ENCODE measurements around the gene FBXO42.

FBXO42 gene

GRCh38 chr1:16351994-16352841 lies at the start of gene FBXO42:
Gene FBXO42, minus strand, starts transcription at chr1:16352480. Its CDS starts 37,062 bp downstream, at chr1:16315418.
- DNase-seq (ENCODE audit: low read depth in 2 of 2): peak; percentile 77 to 80

DNA sequence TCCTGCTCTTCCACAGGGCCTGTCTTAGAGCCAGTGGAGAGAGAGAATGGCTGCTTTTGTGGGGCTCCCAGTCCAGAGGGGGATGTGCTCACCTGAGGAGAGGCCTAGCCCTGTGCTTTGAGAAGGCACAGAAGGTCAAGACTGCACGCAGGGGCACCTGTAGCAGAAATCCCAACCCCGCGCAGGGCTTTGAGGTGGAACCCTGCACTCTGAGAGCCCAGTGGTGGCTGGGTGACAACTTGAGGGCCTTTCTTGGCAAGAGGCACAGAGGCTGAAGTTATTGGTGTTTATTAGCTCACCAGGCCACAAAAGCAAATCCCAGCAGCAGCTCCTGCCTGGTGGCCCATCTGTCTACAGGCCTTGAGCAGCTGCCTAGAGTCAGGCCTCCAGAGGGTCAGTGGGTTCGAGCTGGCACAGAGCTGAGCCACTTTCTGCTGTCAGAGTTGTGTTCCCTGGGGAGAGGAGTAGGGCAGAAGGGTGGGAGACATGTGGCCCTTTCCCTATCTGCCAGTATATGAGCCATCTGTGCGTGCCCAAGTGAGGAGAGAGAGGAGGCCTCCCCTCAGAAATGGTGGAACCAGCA lies 46.2 kb upstream of the FBXO42 start:
- DNase-seq (ENCODE audit: low read depth in 2 of 2): no peak

DNA sequence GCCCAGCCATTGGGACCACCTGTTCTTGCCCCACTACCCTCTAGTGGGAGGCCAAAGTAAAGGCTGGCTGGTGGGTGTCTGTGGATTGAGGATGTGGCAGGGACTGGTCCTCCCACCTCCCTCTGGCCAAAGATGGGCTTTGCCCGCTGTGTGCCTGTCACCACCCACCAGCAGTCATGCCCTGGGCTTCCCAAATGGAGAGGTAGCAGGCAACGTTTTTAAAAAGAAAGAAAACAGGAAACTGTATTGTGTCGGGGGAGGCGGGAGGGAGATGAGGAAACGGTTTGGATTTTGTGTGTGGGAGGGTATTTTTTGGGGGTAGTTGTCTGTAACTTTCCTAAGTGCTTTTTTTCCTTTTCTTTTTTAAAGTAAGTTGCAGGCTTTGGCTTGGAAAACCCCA lies 44.8 kb upstream of the FBXO42 start:
- no peak for DNase-seq (ENCODE audit: low read depth in 2 of 2)

GRCh38 chr1:16396591-16396990 lies 44.3 kb upstream of the FBXO42 start:
- DNase-seq (ENCODE audit: low read depth in 2 of 2): no peak

- DNase-seq (ENCODE audit: low read depth in 2 of 2): no peak
Observed at GRCh38 chr1:16394977-16395376, 42.7 kb upstream of the FBXO42 start.

GRCh38 chr1:16393570-16394521 lies 41.6 kb upstream of the FBXO42 start:
- DNase-seq (ENCODE audit: low read depth in 2 of 2): no peak

- DNase-seq (ENCODE audit: low read depth in 2 of 2): no peak
Observed at GRCh38 chr1:16392740-16393569, 40.7 kb upstream of the FBXO42 start.

GRCh38 chr1:16391411-16391810 lies 39.1 kb upstream of the FBXO42 start:
- no peak for DNase-seq (ENCODE audit: low read depth in 2 of 2)

DNA sequence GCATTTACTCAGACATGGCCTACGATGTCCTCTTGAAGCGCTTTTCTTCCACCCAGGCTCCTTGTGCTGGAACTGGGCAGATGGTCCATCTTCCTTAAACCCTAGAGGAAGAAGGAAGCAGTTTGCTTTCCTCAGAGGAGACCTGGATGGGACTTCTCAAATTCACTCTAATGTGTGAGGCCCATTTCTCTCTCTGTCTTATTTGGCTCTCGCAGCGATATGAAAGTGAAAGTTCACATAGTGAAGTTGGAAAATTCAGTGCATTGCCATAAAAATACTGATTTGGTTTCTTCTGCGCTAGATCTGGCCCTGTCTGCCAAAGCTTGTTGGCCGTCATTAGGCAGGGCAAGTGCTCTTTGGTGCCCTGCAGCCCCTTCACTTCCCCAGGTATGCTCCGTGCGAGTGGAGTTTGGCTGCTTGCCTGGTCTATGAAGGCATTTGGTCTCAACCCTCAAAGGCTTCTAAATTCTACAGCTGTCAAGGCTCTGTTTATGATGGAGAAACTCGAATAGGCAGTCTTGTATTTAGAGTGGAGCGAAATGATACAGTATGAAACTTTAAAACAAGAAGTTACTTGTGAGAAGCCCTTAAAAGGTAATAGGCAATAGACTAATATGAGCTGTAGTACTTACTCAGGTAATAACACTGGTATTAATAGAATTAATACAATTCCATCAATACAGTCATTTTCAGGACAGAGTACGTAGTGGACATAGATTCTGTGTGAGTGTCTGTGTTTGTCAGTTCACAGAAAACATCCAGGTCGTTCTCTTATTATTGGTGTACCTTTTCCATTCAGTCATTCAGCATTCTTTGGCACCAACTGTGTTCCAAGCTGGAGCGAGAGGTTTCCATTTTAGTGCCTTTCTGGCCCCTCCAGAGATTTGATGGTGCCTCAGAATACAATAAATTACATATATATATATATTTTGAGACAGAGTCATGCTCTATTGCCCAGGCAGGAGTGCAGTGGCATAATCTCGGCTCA lies 35.2 kb upstream of the FBXO42 start:
- no peak for DNase-seq (ENCODE audit: low read depth in 2 of 2)

- DNase-seq (ENCODE audit: low read depth in 2 of 2): no peak
Observed at GRCh38 chr1:16386454-16387113, 34.3 kb upstream of the FBXO42 start.

DNA sequence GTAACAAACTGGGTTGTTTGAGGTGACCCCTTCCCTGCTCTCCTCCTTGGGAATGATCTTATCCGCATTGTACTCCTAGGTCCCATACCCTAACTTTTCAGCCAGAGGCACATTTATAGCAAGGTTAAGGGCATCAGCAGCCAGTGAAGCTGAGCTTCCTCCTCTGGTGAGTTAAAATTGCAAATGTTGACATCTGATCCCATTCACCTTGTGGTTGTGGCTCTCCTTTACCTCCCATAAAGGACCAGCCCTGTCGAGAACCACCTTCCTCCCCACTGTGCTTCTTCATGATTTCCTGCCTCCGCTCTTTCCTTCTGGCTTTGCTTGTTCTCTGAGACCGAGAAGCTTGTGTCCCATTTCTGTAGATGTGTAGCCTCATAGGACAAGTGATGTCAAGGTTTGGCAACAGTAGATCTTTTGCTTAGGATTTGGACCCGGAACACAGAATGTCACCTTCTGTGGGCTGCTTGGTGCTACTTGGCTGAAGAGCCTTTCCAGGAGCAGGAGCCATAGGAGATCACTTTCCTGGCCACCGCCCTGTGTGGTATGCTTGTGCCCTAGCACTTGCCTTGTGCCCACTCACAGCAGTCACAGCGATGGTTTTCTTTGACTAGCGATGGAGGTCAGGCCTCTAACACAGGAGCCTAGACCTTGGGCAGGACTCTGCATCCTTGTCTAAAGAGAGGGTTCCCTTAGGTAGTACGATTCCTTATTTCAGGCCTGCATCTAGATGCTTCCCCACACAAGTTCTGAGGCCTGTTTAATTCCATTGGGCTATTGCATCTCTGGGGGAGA lies 33.6 kb upstream of the FBXO42 start:
- no peak for DNase-seq (ENCODE audit: low read depth in 2 of 2)

DNA sequence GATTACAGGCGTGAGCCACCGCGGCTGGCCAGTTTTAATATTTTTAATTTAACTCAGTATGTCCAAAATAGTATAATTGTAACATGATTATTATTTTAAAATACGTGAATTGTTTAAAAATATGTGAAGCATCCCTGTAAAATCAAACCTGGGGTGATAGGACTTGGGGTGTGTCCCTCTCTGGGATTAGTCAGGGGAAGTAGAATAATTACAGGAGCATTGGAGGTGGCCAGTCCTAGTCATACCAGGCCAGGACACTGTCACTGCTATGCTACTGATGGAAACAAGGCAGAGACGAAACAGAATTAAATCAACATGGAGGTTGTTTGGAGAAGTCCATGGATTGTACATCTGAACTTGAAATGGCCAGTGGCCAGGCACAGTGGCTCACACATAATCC lies 31.6 kb upstream of the FBXO42 start:
- DNase-seq (ENCODE audit: low read depth in 2 of 2): no peak

- no peak for DNase-seq (ENCODE audit: low read depth in 2 of 2)
Observed at GRCh38 chr1:16380868-16381267, 28.6 kb upstream of the FBXO42 start.

DNA sequence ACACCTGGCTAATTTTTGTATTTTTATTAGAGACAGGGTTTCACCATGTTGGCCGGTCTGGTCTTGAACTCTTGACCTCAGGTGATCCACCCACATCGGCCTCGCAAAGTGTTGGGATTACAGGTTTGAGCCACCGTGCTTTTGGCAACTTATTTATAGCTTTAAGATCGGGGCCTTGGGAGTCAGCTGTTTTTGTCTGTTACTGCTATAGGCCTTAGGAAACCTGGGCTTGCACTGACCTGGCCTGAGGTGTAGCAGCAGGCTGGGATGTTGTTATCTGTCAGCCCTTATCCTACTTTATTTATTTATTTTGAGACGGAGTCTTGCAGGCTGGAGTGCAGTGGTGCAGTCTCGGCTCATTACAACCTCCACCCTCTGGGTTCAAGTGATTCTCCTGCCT lies 26.2 kb upstream of the FBXO42 start:
- no peak for DNase-seq (ENCODE audit: low read depth in 2 of 2)

GRCh38 chr1:16376971-16377370 lies 24.7 kb upstream of the FBXO42 start:
- no peak for DNase-seq (ENCODE audit: low read depth in 2 of 2)

- no peak for DNase-seq (ENCODE audit: low read depth in 2 of 2)
Observed at GRCh38 chr1:16375521-16376340, 23.5 kb upstream of the FBXO42 start.

DNA sequence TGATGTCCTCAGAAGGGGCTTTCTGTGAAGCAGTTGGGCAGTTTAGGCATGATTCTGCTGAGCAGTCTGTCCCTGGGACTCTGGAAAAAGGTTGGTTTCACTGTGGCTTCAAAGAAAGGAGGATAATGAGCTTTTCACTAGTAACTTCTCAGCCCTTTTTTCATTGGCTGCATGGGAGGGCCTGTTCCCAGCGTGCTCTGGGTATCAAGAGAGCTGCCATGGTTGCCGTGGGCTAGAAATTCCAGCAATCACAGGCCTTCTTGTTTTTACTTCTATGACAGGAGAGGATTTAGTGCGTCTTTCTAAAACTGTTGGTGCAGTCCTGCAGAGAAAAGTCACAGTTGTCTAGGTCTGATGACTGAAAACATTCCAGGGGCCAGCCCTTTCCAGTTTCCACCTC lies 22.0 kb upstream of the FBXO42 start:
- DNase-seq (ENCODE audit: low read depth in 2 of 2): no peak

Data from stimulated activated CD4-positive, alpha-beta T cell treated with anti-CD3 and anti-CD28 coated beads, Interleukin-1b, Interleukin-23, amount 100 ng/mL, for 1 hour (primary cell).